T47D (cell line): Measurements from ENCODE around the gene FHOD1.

Experiments
- DNase-seq, 2 experiments: peaks; one replicate each; pipeline versions ENCODE4 v3.0.0 to v3.0.0-alpha.2; 2011 to 2012; ENCODE audit warnings: low read depth in 1 of 2, low spot score in 1 of 2
- JUND ChIP-seq: IDR thresholded peaks from 2 replicates; pipeline ENCODE4 v1.6.1; 2012; ENCODE audit warnings: low read depth
- in situ Hi-C: cut with HindIII; loops from 2 replicates; pipeline ENCODE4 v1.10.0; 2016; ENCODE audit warnings: low sequenced_read_pairs, low pct_unique_long_range_greater_than_20kb

FHOD1 gene

GRCh38 chr16:67247192-67248072 is at the start of gene FHOD1:
Gene FHOD1, minus strand, starts transcription at chr16:67247481. Its CDS starts 71 bp downstream, at chr16:67247410.
- peak; percentile 90 to 97 for DNase-seq
- no peak for TF ChIP-seq JUND
- in situ Hi-C loops: no loop called here

- no peak for TF ChIP-seq JUND
- no peak for DNase-seq
- in situ Hi-C loops: no loop called here
Observed at GRCh38 chr16:67296420-67296819, 49.1 kb upstream of the FHOD1 start.

GRCh38 chr16:67294938-67295361 is 47.7 kb upstream of the FHOD1 start:
- in situ Hi-C loops: no loop called here
- TF ChIP-seq JUND: no peak
- DNase-seq: no peak

- in situ Hi-C loops: no loop called here
- TF ChIP-seq JUND: no peak
Observed at GRCh38 chr16:67294171-67294757, 47.0 kb upstream of the FHOD1 start.

GRCh38 chr16:67291461-67291860 is 44.2 kb upstream of the FHOD1 start:
- no peak for TF ChIP-seq JUND
- in situ Hi-C loops: no loop called here

More at GRCh38 chr16:67294171-67294757, 47.0 kb upstream of the FHOD1 start:
- no peak for DNase-seq

GRCh38 chr16:67287960-67288359 is 40.7 kb upstream of the FHOD1 start:
- DNase-seq: no peak
- TF ChIP-seq JUND: no peak
- in situ Hi-C loops: no loop called here

More at GRCh38 chr16:67291461-67291860, 44.2 kb upstream of the FHOD1 start:
- no peak for DNase-seq

- no peak for DNase-seq
- in situ Hi-C loops: no loop called here
Observed at GRCh38 chr16:67286441-67287235, 39.4 kb upstream of the FHOD1 start.

GRCh38 chr16:67284699-67285646 is 37.7 kb upstream of the FHOD1 start:
- peak; percentile 61 to 72 for DNase-seq
- in situ Hi-C loops: no loop called here
- TF ChIP-seq JUND: no peak

More at GRCh38 chr16:67286441-67287235, 39.4 kb upstream of the FHOD1 start:
- no peak for TF ChIP-seq JUND

GRCh38 chr16:67283826-67284555 is 36.7 kb upstream of the FHOD1 start:
- no peak for TF ChIP-seq JUND
- in situ Hi-C loops: no loop called here
- DNase-seq: no peak

- in situ Hi-C loops: no loop called here
- no peak for TF ChIP-seq JUND
- DNase-seq: peak in 1 of 2 experiments; percentile 17
Observed at GRCh38 chr16:67283039-67283825, 36.0 kb upstream of the FHOD1 start.

GRCh38 chr16:67282447-67282805 is 35.1 kb upstream of the FHOD1 start:
- no peak for DNase-seq
- no peak for TF ChIP-seq JUND
- in situ Hi-C loops: no loop called here
